ENCODE data around the gene ARMC6.

Gene ARMC6

DNA sequence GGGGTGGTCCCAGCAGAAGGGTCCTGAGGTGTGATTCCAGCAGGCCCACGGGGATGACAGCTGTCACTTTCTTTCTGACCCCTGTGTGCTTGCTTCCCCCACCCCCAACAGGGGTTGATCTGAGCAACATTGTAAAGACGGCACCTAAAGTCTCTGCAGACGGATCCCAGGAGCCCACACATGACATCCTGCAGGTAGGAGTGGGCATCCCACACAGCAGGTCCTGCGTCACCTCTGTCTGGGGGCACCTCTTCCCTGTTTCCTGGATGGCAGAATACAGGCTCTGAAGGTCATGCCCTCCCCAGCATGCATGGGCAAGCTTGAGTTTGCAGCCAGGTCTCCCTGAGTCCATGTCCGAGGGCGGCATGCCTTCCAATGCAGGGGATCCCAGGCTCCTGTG, 10.5 kb downstream of the ARMC6 start:
- Histone ChIP-seq H3K4me3 (ENCODE audit: low read length) (no peak overlapping the region), H3K36me3 (ENCODE audit: control insufficient read depth, low read depth, low read length) (peaks cover 23% of the 10 kb centered on the region), H3K9me3 (ENCODE audit: control insufficient read depth, low read depth, low read length) (no peaks in the 10 kb centered on the region), H3K9ac (ENCODE audit: low read length) (no peak overlapping the region), H3K4me1 (ENCODE audit: control insufficient read depth, low read depth, low read length) (no peaks in the 10 kb centered on the region), H3K27ac (ENCODE audit: low read length) (no peak overlapping the region), H3K27me3 (ENCODE audit: control insufficient read depth, insufficient read depth, low read length) (no peaks in the 10 kb centered on the region)

DNA sequence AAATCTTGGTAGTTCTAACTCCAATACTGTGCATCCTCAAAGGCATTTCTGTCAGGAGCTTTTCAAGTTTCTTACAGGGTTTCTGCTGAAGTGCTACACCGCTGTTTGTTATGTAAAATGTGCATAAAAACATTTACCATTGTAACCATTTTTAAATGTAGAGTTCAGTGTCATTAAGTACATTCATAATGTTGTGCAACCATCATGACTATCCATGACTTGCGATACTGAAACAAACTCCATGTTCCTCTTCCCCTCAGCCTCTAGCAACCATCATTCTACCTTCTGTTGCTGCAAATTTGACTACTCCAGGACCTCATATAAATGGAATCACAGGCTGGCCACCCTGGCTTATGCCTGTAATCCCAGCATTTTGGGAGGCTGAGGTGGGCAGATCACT, 16.0 kb downstream of the ARMC6 start:
- H3K27me3 ChIP-seq (ENCODE audit: control insufficient read depth, insufficient read depth, low read length) = no peaks in the 10 kb centered on the region
- H3K9me3 ChIP-seq (ENCODE audit: control insufficient read depth, low read depth, low read length) = no peaks in the 10 kb centered on the region
- no peak overlapping the region for H3K27ac ChIP-seq (ENCODE audit: low read length)
- no peak overlapping the region for H3K4me3 ChIP-seq (ENCODE audit: low read length)
- H3K36me3 ChIP-seq (ENCODE audit: control insufficient read depth, low read depth, low read length) = peaks cover 50% of the 10 kb centered on the region
- H3K4me1 ChIP-seq (ENCODE audit: control insufficient read depth, low read depth, low read length) = no peaks in the 10 kb centered on the region
- H3K9ac ChIP-seq (ENCODE audit: low read length) = no peak overlapping the region

GRCh38 chr19:19050104-19050503, 16.7 kb downstream of the ARMC6 start:
- H3K4me3 ChIP-seq (ENCODE audit: low read length) = no peak overlapping the region
- no peak overlapping the region for H3K9ac ChIP-seq (ENCODE audit: low read length)
- no peak overlapping the region for H3K27ac ChIP-seq (ENCODE audit: low read length)
- peaks cover 54% of the 10 kb centered on the region for H3K36me3 ChIP-seq (ENCODE audit: control insufficient read depth, low read depth, low read length)
- H3K4me1 ChIP-seq (ENCODE audit: control insufficient read depth, low read depth, low read length) = no peaks in the 10 kb centered on the region
- H3K27me3 ChIP-seq (ENCODE audit: control insufficient read depth, insufficient read depth, low read length) = no peaks in the 10 kb centered on the region
- H3K9me3 ChIP-seq (ENCODE audit: control insufficient read depth, low read depth, low read length) = no peaks in the 10 kb centered on the region

GRCh38 chr19:19050731-19051130, 17.3 kb downstream of the ARMC6 start:
- Histone ChIP-seq H3K36me3 (ENCODE audit: control insufficient read depth, low read depth, low read length) (peaks cover 60% of the 10 kb centered on the region), H3K27ac (ENCODE audit: low read length) (no peak overlapping the region), H3K9me3 (ENCODE audit: control insufficient read depth, low read depth, low read length) (no peaks in the 10 kb centered on the region), H3K27me3 (ENCODE audit: control insufficient read depth, insufficient read depth, low read length) (no peaks in the 10 kb centered on the region), H3K9ac (ENCODE audit: low read length) (no peak overlapping the region), H3K4me3 (ENCODE audit: low read length) (no peak overlapping the region), H3K4me1 (ENCODE audit: control insufficient read depth, low read depth, low read length) (no peaks in the 10 kb centered on the region)

DNA sequence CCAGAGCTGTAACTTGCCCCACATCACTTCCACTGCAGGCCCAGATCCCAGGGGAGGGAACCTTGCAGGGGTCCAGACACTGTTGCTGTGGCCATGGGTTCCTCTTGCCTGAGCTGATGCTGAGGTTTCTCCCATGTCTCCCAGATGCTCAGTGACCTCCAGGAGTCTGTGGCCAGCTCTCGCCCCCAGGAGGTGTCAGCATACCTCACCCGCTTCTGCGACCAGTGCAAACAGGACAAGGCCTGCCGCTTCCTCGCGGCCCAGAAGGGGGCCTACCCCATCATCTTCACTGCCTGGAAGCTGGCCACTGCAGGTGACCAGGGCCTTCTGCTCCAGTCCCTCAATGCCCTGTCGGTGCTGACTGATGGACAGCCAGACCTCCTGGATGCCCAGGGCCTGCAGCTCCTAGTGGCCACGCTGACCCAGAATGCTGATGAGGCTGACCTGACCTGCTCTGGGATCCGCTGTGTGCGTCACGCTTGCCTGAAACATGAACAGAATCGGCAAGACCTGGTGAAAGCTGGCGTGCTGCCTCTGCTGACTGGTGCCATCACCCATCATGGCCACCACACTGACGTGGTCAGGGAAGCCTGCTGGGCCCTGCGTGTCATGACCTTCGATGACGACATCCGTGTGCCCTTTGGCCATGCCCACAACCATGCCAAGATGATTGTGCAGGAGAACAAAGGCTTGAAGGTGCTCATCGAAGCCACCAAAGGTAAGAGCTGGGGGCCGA, 18.2 kb downstream of the ARMC6 start:
- Histone ChIP-seq H3K4me3 (ENCODE audit: low read length) (no peak overlapping the region), H3K27ac (ENCODE audit: low read length) (no peak overlapping the region), H3K4me1 (ENCODE audit: control insufficient read depth, low read depth, low read length) (no peaks in the 10 kb centered on the region), H3K36me3 (ENCODE audit: control insufficient read depth, low read depth, low read length) (peaks cover 61% of the 10 kb centered on the region), H3K27me3 (ENCODE audit: control insufficient read depth, insufficient read depth, low read length) (no peaks in the 10 kb centered on the region), H3K9ac (ENCODE audit: low read length) (no peak overlapping the region), H3K9me3 (ENCODE audit: control insufficient read depth, low read depth, low read length) (no peaks in the 10 kb centered on the region)

- Histone ChIP-seq H3K9me3 (ENCODE audit: control insufficient read depth, low read depth, low read length) (no peaks in the 10 kb centered on the region), H3K27me3 (ENCODE audit: control insufficient read depth, insufficient read depth, low read length) (no peaks in the 10 kb centered on the region), H3K4me3 (ENCODE audit: low read length) (no peak overlapping the region), H3K27ac (ENCODE audit: low read length) (no peak overlapping the region), H3K36me3 (ENCODE audit: control insufficient read depth, low read depth, low read length) (peaks cover 66% of the 10 kb centered on the region), H3K9ac (ENCODE audit: low read length) (no peak overlapping the region), H3K4me1 (ENCODE audit: control insufficient read depth, low read depth, low read length) (no peaks in the 10 kb centered on the region)
These were observed 19.5 kb downstream of the ARMC6 start for GRCh38 chr19:19052921-19053320.

GRCh38 chr19:19053508-19054314, 20.3 kb downstream of the ARMC6 start:
- H3K36me3 ChIP-seq (ENCODE audit: control insufficient read depth, low read depth, low read length) = peaks cover 66% of the 10 kb centered on the region
- no peaks in the 10 kb centered on the region for H3K9me3 ChIP-seq (ENCODE audit: control insufficient read depth, low read depth, low read length)
- no peak overlapping the region for H3K27ac ChIP-seq (ENCODE audit: low read length)
- no peaks in the 10 kb centered on the region for H3K4me1 ChIP-seq (ENCODE audit: control insufficient read depth, low read depth, low read length)
- H3K27me3 ChIP-seq (ENCODE audit: control insufficient read depth, insufficient read depth, low read length) = no peaks in the 10 kb centered on the region
- H3K9ac ChIP-seq (ENCODE audit: low read length) = no peak overlapping the region
- H3K4me3 ChIP-seq (ENCODE audit: low read length) = no peak overlapping the region

- no peak overlapping the region for H3K27ac ChIP-seq (ENCODE audit: low read length)
- H3K4me1 ChIP-seq (ENCODE audit: control insufficient read depth, low read depth, low read length) = no peaks in the 10 kb centered on the region
- H3K36me3 ChIP-seq (ENCODE audit: control insufficient read depth, low read depth, low read length) = peaks cover 63% of the 10 kb centered on the region
- no peak overlapping the region for H3K9ac ChIP-seq (ENCODE audit: low read length)
- H3K4me3 ChIP-seq (ENCODE audit: low read length) = no peak overlapping the region
- H3K9me3 ChIP-seq (ENCODE audit: control insufficient read depth, low read depth, low read length) = no peaks in the 10 kb centered on the region
- no peaks in the 10 kb centered on the region for H3K27me3 ChIP-seq (ENCODE audit: control insufficient read depth, insufficient read depth, low read length)
These were observed 21.0 kb downstream of the ARMC6 start for GRCh38 chr19:19054315-19054938.

- no peaks in the 10 kb centered on the region for H3K4me1 ChIP-seq (ENCODE audit: control insufficient read depth, low read depth, low read length)
- H3K4me3 ChIP-seq (ENCODE audit: low read length) = no peak overlapping the region
- H3K36me3 ChIP-seq (ENCODE audit: control insufficient read depth, low read depth, low read length) = peaks cover 62% of the 10 kb centered on the region
- peaks cover 5% of the 10 kb centered on the region for H3K27me3 ChIP-seq (ENCODE audit: control insufficient read depth, insufficient read depth, low read length)
- H3K9ac ChIP-seq (ENCODE audit: low read length) = no peak overlapping the region
- H3K27ac ChIP-seq (ENCODE audit: low read length) = no peak overlapping the region
- no peaks in the 10 kb centered on the region for H3K9me3 ChIP-seq (ENCODE audit: control insufficient read depth, low read depth, low read length)
These were observed 21.6 kb downstream of the ARMC6 start for GRCh38 chr19:19054939-19055440.

- H3K4me3 ChIP-seq (ENCODE audit: low read length) = no peak overlapping the region
- H3K27ac ChIP-seq (ENCODE audit: low read length) = no peak overlapping the region
- H3K9me3 ChIP-seq (ENCODE audit: control insufficient read depth, low read depth, low read length) = no peaks in the 10 kb centered on the region
- H3K9ac ChIP-seq (ENCODE audit: low read length) = no peak overlapping the region
- H3K4me1 ChIP-seq (ENCODE audit: control insufficient read depth, low read depth, low read length) = no peaks in the 10 kb centered on the region
- H3K36me3 ChIP-seq (ENCODE audit: control insufficient read depth, low read depth, low read length) = peaks cover 56% of the 10 kb centered on the region
- peaks cover 7% of the 10 kb centered on the region for H3K27me3 ChIP-seq (ENCODE audit: control insufficient read depth, insufficient read depth, low read length)
These were observed 22.3 kb downstream of the ARMC6 start for GRCh38 chr19:19055701-19056100.

DNA sequence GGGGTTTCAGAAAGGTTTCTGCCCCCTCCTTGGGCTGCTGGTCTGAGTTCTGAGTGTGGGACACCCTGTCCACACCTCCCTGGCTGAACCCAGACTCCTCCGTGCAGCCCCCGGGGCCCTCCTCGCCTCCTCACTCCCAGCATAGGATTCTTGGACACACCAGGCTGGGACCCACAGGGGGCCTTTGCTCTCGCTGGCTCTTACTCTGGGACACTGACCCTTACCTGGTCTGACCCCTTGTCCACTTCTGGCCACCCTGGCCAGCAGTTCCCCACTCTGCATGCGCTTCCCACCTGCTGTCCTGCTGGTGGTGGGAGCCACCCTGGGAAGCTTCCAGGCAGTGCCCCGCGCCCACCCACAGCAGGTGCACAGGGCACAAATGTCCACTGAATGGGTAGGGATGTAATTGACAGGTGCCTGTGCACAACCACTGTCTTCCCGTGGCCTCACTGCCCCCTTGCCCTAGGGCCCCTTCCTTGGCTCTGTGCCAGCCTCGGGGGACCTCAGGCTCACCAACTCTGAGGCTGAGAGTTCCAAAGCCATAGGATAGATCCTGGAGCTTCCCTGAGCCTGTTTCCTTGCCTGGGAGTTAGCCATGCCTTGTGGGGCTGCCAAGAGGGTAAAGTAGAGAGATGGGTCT, 23.4 kb downstream of the ARMC6 start:
- Histone ChIP-seq H3K9ac (ENCODE audit: low read length) (no peak overlapping the region), H3K27me3 (ENCODE audit: control insufficient read depth, insufficient read depth, low read length) (peaks cover 10% of the 10 kb centered on the region), H3K9me3 (ENCODE audit: control insufficient read depth, low read depth, low read length) (no peaks in the 10 kb centered on the region), H3K27ac (ENCODE audit: low read length) (no peak overlapping the region), H3K4me3 (ENCODE audit: low read length) (no peak overlapping the region), H3K36me3 (ENCODE audit: control insufficient read depth, low read depth, low read length) (peaks cover 46% of the 10 kb centered on the region), H3K4me1 (ENCODE audit: control insufficient read depth, low read depth, low read length) (no peaks in the 10 kb centered on the region)
